ENCODE measurements around the gene RANBP6.
A peak's percentile ranks its signal among the peaks of the same experiment; 100 is the strongest.
"Not testable (repeated sequence)": the region's sequence is repeated elsewhere in the genome, so short reads cannot be mapped to it uniquely, and the experiment has no call there.

RANBP6 gene

DNA sequence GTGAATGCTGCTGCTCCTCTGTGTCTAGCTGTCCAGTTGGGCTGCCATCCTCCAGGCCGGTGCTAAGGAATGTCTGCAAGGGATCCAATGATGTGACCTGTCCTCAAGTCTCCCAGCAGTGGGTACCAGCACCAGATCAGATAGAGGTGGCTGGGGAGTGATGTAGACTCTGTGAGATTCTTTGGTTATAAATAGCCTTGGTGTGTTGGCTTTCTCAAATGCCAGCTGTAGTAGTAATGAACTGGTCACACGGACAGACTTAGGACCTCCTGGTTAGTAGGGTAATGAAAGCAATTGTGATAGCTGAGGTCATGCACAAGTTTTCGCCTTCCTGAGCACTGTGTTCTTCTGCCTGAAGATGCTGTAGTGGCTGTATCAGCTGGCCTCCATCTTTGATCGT, 29.9 kb upstream of the RANBP6 start:
- H3K4me3 ChIP-seq (ENCODE audit: low read length in 2 of 2): no peak overlapping the region
- H3K9me3 ChIP-seq (ENCODE audit: control insufficient read depth in 2 of 2, low read length in 2 of 2): no peaks in the 10 kb centered on the region
- H3K4me1 ChIP-seq (ENCODE audit: control insufficient read depth in 2 of 2, insufficient read depth in 2 of 2, low read length in 2 of 2): no peaks in the 10 kb centered on the region
- no peak overlapping the region for H3K27ac ChIP-seq (ENCODE audit: low read depth in 2 of 2, low read length in 2 of 2)
- no peaks in the 10 kb centered on the region for H3K36me3 ChIP-seq (ENCODE audit: control insufficient read depth in 2 of 2, insufficient read depth in 2 of 2, low read length in 2 of 2)
- no peak overlapping the region for H3K9ac ChIP-seq (ENCODE audit: low read depth in 1 of 2, low read length in 2 of 2)
- H3K27me3 ChIP-seq (ENCODE audit: control insufficient read depth in 2 of 2, insufficient read depth in 2 of 2, low read length in 2 of 2): no peaks in the 10 kb centered on the region

GRCh38 chr9:6040077-6040476, 24.7 kb upstream of the RANBP6 start:
- no peaks in the 10 kb centered on the region for H3K27me3 ChIP-seq (ENCODE audit: control insufficient read depth in 2 of 2, insufficient read depth in 2 of 2, low read length in 2 of 2)
- no peaks in the 10 kb centered on the region for H3K9me3 ChIP-seq (ENCODE audit: control insufficient read depth in 2 of 2, low read length in 2 of 2)
- no peaks in the 10 kb centered on the region for H3K36me3 ChIP-seq (ENCODE audit: control insufficient read depth in 2 of 2, insufficient read depth in 2 of 2, low read length in 2 of 2)
- no peaks in the 10 kb centered on the region for H3K4me1 ChIP-seq (ENCODE audit: control insufficient read depth in 2 of 2, insufficient read depth in 2 of 2, low read length in 2 of 2)
- H3K4me3 ChIP-seq (ENCODE audit: low read length in 2 of 2): no peak overlapping the region
- H3K9ac ChIP-seq (ENCODE audit: low read depth in 1 of 2, low read length in 2 of 2): no peak overlapping the region
- H3K27ac ChIP-seq (ENCODE audit: low read depth in 2 of 2, low read length in 2 of 2): no peak overlapping the region

- Histone ChIP-seq H3K9me3 (ENCODE audit: control insufficient read depth in 2 of 2, low read length in 2 of 2) (no peaks in the 10 kb centered on the region), H3K9ac (ENCODE audit: low read depth in 1 of 2, low read length in 2 of 2) (no peak overlapping the region), H3K36me3 (ENCODE audit: control insufficient read depth in 2 of 2, insufficient read depth in 2 of 2, low read length in 2 of 2) (no peaks in the 10 kb centered on the region), H3K27ac (ENCODE audit: low read depth in 2 of 2, low read length in 2 of 2) (no peak overlapping the region), H3K4me1 (ENCODE audit: control insufficient read depth in 2 of 2, insufficient read depth in 2 of 2, low read length in 2 of 2) (no peaks in the 10 kb centered on the region), H3K4me3 (ENCODE audit: low read length in 2 of 2) (no peak overlapping the region), H3K27me3 (ENCODE audit: control insufficient read depth in 2 of 2, insufficient read depth in 2 of 2, low read length in 2 of 2) (no peaks in the 10 kb centered on the region)
These were observed 21.0 kb upstream of the RANBP6 start for GRCh38 chr9:6036391-6036790.

GRCh38 chr9:6034954-6035353, 19.5 kb upstream of the RANBP6 start:
- Histone ChIP-seq H3K9me3 (ENCODE audit: control insufficient read depth in 2 of 2, low read length in 2 of 2) (no peaks in the 10 kb centered on the region), H3K36me3 (ENCODE audit: control insufficient read depth in 2 of 2, insufficient read depth in 2 of 2, low read length in 2 of 2) (no peaks in the 10 kb centered on the region), H3K4me1 (ENCODE audit: control insufficient read depth in 2 of 2, insufficient read depth in 2 of 2, low read length in 2 of 2) (no peaks in the 10 kb centered on the region)

DNA sequence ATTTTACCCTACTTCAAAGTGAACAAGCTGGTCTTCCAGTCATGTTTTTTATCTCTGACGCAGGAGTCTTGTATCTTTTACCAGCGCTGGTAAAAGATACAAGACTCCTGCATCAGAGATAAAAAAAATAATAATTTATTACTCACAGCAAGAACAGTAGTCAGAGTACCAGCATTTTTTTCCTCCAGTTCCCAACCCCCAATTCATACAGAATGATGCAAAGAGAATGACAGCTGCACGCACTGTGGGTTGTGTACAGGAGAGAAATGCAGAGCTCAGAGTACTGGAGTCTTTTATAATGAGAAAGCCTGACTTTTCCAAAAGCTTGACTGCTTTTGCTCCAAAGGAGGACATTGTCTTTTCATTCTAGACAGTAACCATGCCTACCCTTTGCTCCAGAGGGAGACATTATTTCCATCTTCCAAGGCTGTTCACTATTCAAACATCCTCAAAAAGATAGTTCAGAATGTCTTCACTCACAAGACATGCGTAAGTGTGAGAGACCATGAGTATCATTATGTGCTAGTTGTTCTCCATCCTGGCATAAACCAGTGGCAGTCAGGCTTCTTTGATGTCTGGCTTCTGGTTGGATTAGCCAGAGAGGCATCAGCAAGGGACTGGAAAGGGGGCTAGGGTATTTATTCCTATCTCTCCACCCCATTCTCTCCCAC, 14.3 kb upstream of the RANBP6 start:
- H3K36me3 ChIP-seq (ENCODE audit: control insufficient read depth in 2 of 2, insufficient read depth in 2 of 2, low read length in 2 of 2): no peaks in the 10 kb centered on the region
- H3K9ac ChIP-seq (ENCODE audit: low read depth in 1 of 2, low read length in 2 of 2): no peak overlapping the region
- H3K4me3 ChIP-seq (ENCODE audit: low read length in 2 of 2): no peak overlapping the region
- no peak overlapping the region for H3K27ac ChIP-seq (ENCODE audit: low read depth in 2 of 2, low read length in 2 of 2)
- H3K4me1 ChIP-seq (ENCODE audit: control insufficient read depth in 2 of 2, insufficient read depth in 2 of 2, low read length in 2 of 2): no peaks in the 10 kb centered on the region
- H3K27me3 ChIP-seq (ENCODE audit: control insufficient read depth in 2 of 2, insufficient read depth in 2 of 2, low read length in 2 of 2): no peaks in the 10 kb centered on the region
- H3K9me3 ChIP-seq (ENCODE audit: control insufficient read depth in 2 of 2, low read length in 2 of 2): no peaks in the 10 kb centered on the region

More at GRCh38 chr9:6034954-6035353, 19.5 kb upstream of the RANBP6 start:
- no peak overlapping the region for H3K27ac ChIP-seq (ENCODE audit: low read depth in 2 of 2, low read length in 2 of 2)
- H3K27me3 ChIP-seq (ENCODE audit: control insufficient read depth in 2 of 2, insufficient read depth in 2 of 2, low read length in 2 of 2): no peaks in the 10 kb centered on the region
- H3K9ac ChIP-seq (ENCODE audit: low read depth in 1 of 2, low read length in 2 of 2): no peak overlapping the region
- no peak overlapping the region for H3K4me3 ChIP-seq (ENCODE audit: low read length in 2 of 2)

- no peaks in the 10 kb centered on the region for H3K9me3 ChIP-seq (ENCODE audit: control insufficient read depth in 2 of 2, low read length in 2 of 2)
- H3K27ac ChIP-seq (ENCODE audit: low read depth in 2 of 2, low read length in 2 of 2): no peak overlapping the region
- no peak overlapping the region for H3K9ac ChIP-seq (ENCODE audit: low read depth in 1 of 2, low read length in 2 of 2)
- no peaks in the 10 kb centered on the region for H3K4me1 ChIP-seq (ENCODE audit: control insufficient read depth in 2 of 2, insufficient read depth in 2 of 2, low read length in 2 of 2)
- H3K4me3 ChIP-seq (ENCODE audit: low read length in 2 of 2): no peak overlapping the region
- H3K36me3 ChIP-seq (ENCODE audit: control insufficient read depth in 2 of 2, insufficient read depth in 2 of 2, low read length in 2 of 2): no peaks in the 10 kb centered on the region
- H3K27me3 ChIP-seq (ENCODE audit: control insufficient read depth in 2 of 2, insufficient read depth in 2 of 2, low read length in 2 of 2): no peaks in the 10 kb centered on the region
These were observed 8.7 kb upstream of the RANBP6 start for GRCh38 chr9:6024035-6024554.

GRCh38 chr9:6016975-6017374, 1.6 kb upstream of the RANBP6 start:
- H3K4me3 ChIP-seq (ENCODE audit: low read length in 2 of 2); H3K9me3 ChIP-seq (ENCODE audit: control insufficient read depth in 2 of 2, low read length in 2 of 2); H3K9ac ChIP-seq (ENCODE audit: low read depth in 1 of 2, low read length in 2 of 2); H3K27me3 ChIP-seq (ENCODE audit: control insufficient read depth in 2 of 2, insufficient read depth in 2 of 2, low read length in 2 of 2); H3K27ac ChIP-seq (ENCODE audit: low read depth in 2 of 2, low read length in 2 of 2); H3K36me3 ChIP-seq (ENCODE audit: control insufficient read depth in 2 of 2, insufficient read depth in 2 of 2, low read length in 2 of 2): not testable (repeated sequence)
- peaks cover 9 to 11% of the 10 kb centered on the region in 2 donors for H3K4me1 ChIP-seq (ENCODE audit: control insufficient read depth in 2 of 2, insufficient read depth in 2 of 2, low read length in 2 of 2)

DNA sequence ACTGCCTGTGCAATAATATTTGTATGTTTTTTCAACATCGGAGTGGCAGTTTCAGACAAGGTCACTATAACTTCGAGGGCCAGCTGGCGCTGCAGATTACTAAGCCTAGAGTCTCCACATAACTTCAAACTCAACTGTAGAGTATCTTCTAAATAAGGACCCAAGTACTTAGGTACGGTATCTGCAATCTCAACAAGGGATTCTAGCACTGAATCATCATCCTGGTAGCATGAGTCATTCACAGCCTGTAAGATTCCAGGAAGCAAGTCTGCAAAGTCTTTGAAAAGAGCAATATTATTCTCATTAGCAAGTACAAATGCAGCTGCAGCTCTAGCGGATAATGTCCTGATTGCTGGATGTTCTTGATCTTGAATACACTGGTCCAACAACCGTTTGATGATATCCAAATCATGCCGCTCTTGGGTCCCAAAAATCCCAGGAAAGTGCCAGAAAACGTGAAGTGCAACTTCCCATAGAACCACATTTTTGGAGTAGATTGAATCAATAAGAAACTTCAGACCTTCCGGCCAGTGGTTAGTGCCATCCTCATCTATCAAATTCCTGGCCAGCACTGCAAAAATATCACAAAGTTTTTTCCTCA, 654 bp downstream of the RANBP6 start:
- H3K9ac ChIP-seq (ENCODE audit: low read depth in 1 of 2, low read length in 2 of 2): peak overlapping the region; percentile 86 to 93
- peak overlapping the region; percentile 74 to 78 for H3K27ac ChIP-seq (ENCODE audit: low read depth in 2 of 2, low read length in 2 of 2)
- H3K27me3 ChIP-seq (ENCODE audit: control insufficient read depth in 2 of 2, insufficient read depth in 2 of 2, low read length in 2 of 2): no peaks in the 10 kb centered on the region
- no peaks in the 10 kb centered on the region for H3K9me3 ChIP-seq (ENCODE audit: control insufficient read depth in 2 of 2, low read length in 2 of 2)
- H3K36me3 ChIP-seq (ENCODE audit: control insufficient read depth in 2 of 2, insufficient read depth in 2 of 2, low read length in 2 of 2): peaks cover 4 to 8% of the 10 kb centered on the region in 2 donors
- H3K4me1 ChIP-seq (ENCODE audit: control insufficient read depth in 2 of 2, insufficient read depth in 2 of 2, low read length in 2 of 2): peaks cover 9 to 11% of the 10 kb centered on the region in 2 donors
- peak overlapping the region; percentile 94 to 100 for H3K4me3 ChIP-seq (ENCODE audit: low read length in 2 of 2)

- Histone ChIP-seq H3K9me3 (ENCODE audit: control insufficient read depth in 2 of 2, low read length in 2 of 2) (no peaks in the 10 kb centered on the region), H3K27ac (ENCODE audit: low read depth in 2 of 2, low read length in 2 of 2) (peak overlapping the region; percentile 96 to 97), H3K9ac (ENCODE audit: low read depth in 1 of 2, low read length in 2 of 2) (peak overlapping the region; percentile 65 to 91), H3K4me1 (ENCODE audit: control insufficient read depth in 2 of 2, insufficient read depth in 2 of 2, low read length in 2 of 2) (peaks cover 5 to 15% of the 10 kb centered on the region in 2 donors), H3K27me3 (ENCODE audit: control insufficient read depth in 2 of 2, insufficient read depth in 2 of 2, low read length in 2 of 2) (no peaks in the 10 kb centered on the region), H3K4me3 (ENCODE audit: low read length in 2 of 2) (peak overlapping the region; percentile 83 to 86), H3K36me3 (ENCODE audit: control insufficient read depth in 2 of 2, insufficient read depth in 2 of 2, low read length in 2 of 2) (peaks cover 3 to 4% of the 10 kb centered on the region in 2 donors)
These were observed 7.0 kb downstream of the RANBP6 start for GRCh38 chr9:6008169-6008979.

DNA sequence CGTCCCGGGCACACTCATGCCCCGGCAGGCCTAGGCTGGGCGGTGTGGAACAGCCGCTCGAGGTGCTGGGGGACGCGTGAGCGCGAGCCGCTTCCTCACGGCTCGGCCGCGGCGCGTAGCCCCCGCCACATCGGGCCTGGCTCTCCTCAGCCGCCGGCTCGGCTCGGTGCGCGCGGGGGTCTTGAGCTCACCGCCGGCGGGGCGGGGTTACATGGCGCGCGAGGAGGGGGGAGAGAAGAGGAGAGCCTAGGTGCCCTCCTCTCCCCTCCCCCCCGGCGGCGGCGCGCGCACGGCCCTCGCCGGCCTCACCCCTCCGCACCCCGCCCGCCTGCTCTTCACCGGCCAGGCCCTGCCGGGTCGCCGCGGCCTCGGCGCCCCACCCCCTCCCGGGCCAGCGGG, 7.7 kb downstream of the RANBP6 start:
- Histone ChIP-seq H3K27me3 (ENCODE audit: control insufficient read depth in 2 of 2, insufficient read depth in 2 of 2, low read length in 2 of 2) (no peaks in the 10 kb centered on the region), H3K9me3 (ENCODE audit: control insufficient read depth in 2 of 2, low read length in 2 of 2) (no peaks in the 10 kb centered on the region), H3K9ac (ENCODE audit: low read depth in 1 of 2, low read length in 2 of 2) (peak overlapping the region; percentile 76 to 91), H3K4me1 (ENCODE audit: control insufficient read depth in 2 of 2, insufficient read depth in 2 of 2, low read length in 2 of 2) (peaks cover 5 to 15% of the 10 kb centered on the region in 2 donors), H3K4me3 (ENCODE audit: low read length in 2 of 2) (peak overlapping the region; percentile 83 to 86), H3K27ac (ENCODE audit: low read depth in 2 of 2, low read length in 2 of 2) (peak overlapping the region; percentile 96 to 97), H3K36me3 (ENCODE audit: control insufficient read depth in 2 of 2, insufficient read depth in 2 of 2, low read length in 2 of 2) (peaks cover 0 to 3% of the 10 kb centered on the region in 2 donors)

Measured in mucosa of rectum (tissue), 2 donors.